Cardiac muscle cell (in vitro differentiated cells and primary cell): ENCODE results near the gene SOX10. TPM values are rescaled to one million over a fixed set of nuclear protein-coding genes. Genes with fewer than 3 reads are reported as not detected.

Experiments used
- DNase-seq, 2 donors: peaks; one replicate each; pipeline versions ENCODE4 v3.0.0 to v3.0.0-alpha.2; 2010 to 2017; ENCODE audit warnings: low read depth in 1 of 2, low spot score in 1 of 2
- H3K27ac ChIP-seq: fragments of 200-600 bp; sonication (generic); 2 replicates; pipeline ENCODE4 v1.5.1; 2016
- H3K27me3 ChIP-seq: fragments of 200-600 bp; sonication (generic); 2 replicates; pipeline ENCODE4 v1.6.0; 2016; ENCODE audit warnings: control low read depth
- H3K36me3 ChIP-seq: fragments of 200-600 bp; sonication (generic); 2 replicates; pipeline ENCODE4 v1.5.1; 2016; ENCODE audit warnings: control low read depth
- H3K4me1 ChIP-seq: fragments of 200-600 bp; sonication (generic); 2 replicates; pipeline ENCODE4 v1.8.1; 2017; ENCODE audit warnings: low read depth, mild to moderate bottlenecking, mixed run types
- H3K4me3 ChIP-seq: fragments of 200-600 bp; sonication (generic); 2 replicates; pipeline ENCODE4 v1.5.1; 2016; ENCODE audit warnings: mild to moderate bottlenecking
- H3K9me3 ChIP-seq: fragments of 200-600 bp; sonication (generic); 2 replicates; pipeline ENCODE4 v1.5.1; 2017; ENCODE audit warnings: low read depth, mild to moderate bottlenecking, control low read depth
- polyA plus RNA-seq: library from polyadenylated mRNA; unstranded; fragments of >200 nt; fragmentation: Nextera tagmentation; extraction: Ambion mirVana; gene quantifications from 2 replicates; pipeline ENCODE4 v1.2.1, GENCODE V29; 2016
- total RNA-seq: library from RNA; depleted of rRNA; stranded (reverse); fragments of >200 nt; gene quantifications from 2 replicates; pipeline ENCODE4 v1.2.3, GENCODE V29; 2016
- TF ChIP-seq, protein P1 (sequence below): IDR thresholded peaks from 2 replicates; pipeline ENCODE4 v1.5.1; 2012; ENCODE audit warnings: low read depth, mild to moderate bottlenecking, low read length

The SOX10 gene
- total and polyA plus RNA-seq, 2 experiments from 2014 or later, result 0.03 TPM; not detected in 1

DNA sequence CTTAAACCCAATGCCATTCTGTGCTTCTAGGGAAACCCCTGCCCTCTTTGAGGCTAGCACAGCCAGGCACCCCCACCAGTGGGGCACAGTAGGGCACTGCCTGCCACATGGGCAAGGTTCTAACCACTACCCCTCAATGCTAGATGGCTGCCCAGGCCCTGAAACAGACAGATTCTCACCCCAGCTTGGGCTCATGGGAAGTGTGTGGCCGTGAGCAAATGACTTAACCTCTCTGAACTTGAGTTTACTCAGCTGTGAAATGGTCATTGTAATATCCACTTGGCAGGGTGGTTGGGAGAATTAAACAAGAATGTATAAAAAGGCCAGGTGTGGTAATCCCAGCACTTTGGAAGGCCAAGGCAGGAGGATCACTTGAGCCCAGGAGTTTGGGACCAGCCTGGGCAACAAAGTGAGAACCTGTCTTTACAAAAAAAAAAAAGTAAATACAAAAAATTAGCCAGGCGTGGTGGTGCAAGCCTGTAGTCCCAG lies 53.4 kb downstream of the SOX10 start:
- Histone ChIP-seq H3K4me1 (peaks cover 5% of the 10 kb centered on the region), H3K27me3 (no peaks in the 10 kb centered on the region), H3K27ac (no peak overlapping the region), H3K9me3 (no peaks in the 10 kb centered on the region), H3K4me3 (no peak overlapping the region), H3K36me3 (peaks cover 8% of the 10 kb centered on the region)
- DNase-seq, result no peak
- TF ChIP-seq, protein P1, sequence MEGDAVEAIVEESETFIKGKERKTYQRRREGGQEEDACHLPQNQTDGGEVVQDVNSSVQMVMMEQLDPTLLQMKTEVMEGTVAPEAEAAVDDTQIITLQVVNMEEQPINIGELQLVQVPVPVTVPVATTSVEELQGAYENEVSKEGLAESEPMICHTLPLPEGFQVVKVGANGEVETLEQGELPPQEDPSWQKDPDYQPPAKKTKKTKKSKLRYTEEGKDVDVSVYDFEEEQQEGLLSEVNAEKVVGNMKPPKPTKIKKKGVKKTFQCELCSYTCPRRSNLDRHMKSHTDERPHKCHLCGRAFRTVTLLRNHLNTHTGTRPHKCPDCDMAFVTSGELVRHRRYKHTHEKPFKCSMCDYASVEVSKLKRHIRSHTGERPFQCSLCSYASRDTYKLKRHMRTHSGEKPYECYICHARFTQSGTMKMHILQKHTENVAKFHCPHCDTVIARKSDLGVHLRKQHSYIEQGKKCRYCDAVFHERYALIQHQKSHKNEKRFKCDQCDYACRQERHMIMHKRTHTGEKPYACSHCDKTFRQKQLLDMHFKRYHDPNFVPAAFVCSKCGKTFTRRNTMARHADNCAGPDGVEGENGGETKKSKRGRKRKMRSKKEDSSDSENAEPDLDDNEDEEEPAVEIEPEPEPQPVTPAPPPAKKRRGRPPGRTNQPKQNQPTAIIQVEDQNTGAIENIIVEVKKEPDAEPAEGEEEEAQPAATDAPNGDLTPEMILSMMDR, result no peak

DNA sequence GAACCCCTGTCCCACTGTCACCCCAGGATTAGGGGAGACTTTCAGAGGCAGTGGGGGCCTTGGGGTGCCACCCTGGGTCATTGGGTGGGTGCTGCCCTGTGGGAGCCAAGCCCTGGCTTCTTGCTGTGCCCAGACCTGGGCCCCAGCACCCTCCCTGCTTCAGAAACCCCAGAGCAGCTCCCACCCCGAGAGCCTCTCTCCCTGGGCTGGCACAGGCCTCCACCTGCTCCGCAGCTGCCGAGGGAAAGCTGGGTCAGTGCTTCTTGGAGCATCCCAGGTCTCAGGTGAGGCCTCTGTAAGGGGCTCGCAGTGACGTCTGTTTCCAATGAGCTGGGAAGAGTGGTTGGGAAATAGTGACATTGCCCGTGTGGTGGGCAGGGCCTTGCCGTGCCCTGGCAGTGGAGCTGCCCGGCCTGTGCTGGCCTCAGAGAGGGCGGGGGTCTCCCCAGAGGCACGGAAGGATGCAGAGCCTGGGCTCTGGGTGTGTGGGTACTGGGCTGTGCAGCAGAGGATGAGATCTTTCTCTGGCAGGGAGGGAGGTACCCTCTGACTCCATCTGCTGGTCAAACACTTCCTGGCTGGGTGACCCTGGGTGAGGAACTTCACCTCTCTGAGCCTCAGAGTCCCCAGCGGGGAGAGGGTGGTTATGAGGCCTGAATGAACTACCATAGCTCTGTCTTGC lies 53.9 kb downstream of the SOX10 start:
- peaks cover 5% of the 10 kb centered on the region for H3K4me1 ChIP-seq
- peak in 1 of 2 donors; percentile 29 for DNase-seq
- H3K27me3 ChIP-seq, result no peaks in the 10 kb centered on the region
- H3K36me3 ChIP-seq, result peaks cover 12% of the 10 kb centered on the region
- H3K9me3 ChIP-seq, result no peaks in the 10 kb centered on the region
- H3K4me3 ChIP-seq, result no peak overlapping the region
- no peak overlapping the region for H3K27ac ChIP-seq
- TF ChIP-seq, protein P1, result peak; percentile 53

DNA sequence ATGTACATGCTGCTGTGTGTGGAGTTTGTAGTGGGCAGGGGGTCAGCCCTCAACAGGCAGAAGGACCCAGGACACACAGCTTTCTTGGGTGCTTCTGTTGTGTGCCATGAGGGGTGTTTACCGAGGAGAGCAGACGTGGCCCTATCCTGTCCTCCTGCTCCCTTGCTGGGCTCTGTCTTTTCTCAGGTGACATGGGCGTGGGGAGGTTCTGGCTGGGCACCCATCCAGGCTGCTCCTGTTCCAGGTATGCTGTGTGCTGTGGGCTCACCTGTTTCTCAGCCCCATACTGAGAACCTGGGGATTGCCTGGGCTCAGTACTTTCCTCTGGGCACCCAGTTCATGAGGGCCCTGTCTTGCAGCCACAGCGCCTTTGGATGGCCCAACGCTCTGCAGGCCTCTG lies 55.0 kb downstream of the SOX10 start:
- H3K36me3 ChIP-seq, result peaks cover 12% of the 10 kb centered on the region
- no peaks in the 10 kb centered on the region for H3K9me3 ChIP-seq

DNA sequence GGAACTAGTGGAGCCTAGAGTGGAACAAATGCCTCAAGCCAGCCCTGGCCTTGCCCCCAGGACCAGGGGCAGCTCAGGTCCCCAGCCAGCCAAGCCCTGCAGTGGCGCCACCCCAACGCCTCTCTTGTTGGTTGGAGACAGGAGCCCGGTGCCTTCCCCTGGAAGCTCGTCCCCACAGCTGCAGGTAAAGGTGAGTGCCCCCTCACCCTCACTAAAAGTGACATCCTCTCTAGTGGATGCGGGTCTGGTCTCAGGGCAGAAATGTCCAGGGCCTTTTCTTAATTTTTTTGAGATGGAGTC lies 56.8 kb downstream of the SOX10 start:
- Histone ChIP-seq H3K4me1 (peaks cover 5% of the 10 kb centered on the region), H3K36me3 (peaks cover 15% of the 10 kb centered on the region), H3K27me3 (no peaks in the 10 kb centered on the region), H3K27ac (no peak overlapping the region), H3K4me3 (no peak overlapping the region), H3K9me3 (no peaks in the 10 kb centered on the region)
- DNase-seq, result no peak
- TF ChIP-seq, protein P1, result no peak

More for the DNA sequence above, 55.0 kb downstream of the SOX10 start:
- TF ChIP-seq, protein P1, result no peak
- Histone ChIP-seq H3K4me3 (no peak overlapping the region), H3K27me3 (no peaks in the 10 kb centered on the region), H3K4me1 (peaks cover 5% of the 10 kb centered on the region), H3K27ac (no peak overlapping the region)
- DNase-seq, result no peak

DNA sequence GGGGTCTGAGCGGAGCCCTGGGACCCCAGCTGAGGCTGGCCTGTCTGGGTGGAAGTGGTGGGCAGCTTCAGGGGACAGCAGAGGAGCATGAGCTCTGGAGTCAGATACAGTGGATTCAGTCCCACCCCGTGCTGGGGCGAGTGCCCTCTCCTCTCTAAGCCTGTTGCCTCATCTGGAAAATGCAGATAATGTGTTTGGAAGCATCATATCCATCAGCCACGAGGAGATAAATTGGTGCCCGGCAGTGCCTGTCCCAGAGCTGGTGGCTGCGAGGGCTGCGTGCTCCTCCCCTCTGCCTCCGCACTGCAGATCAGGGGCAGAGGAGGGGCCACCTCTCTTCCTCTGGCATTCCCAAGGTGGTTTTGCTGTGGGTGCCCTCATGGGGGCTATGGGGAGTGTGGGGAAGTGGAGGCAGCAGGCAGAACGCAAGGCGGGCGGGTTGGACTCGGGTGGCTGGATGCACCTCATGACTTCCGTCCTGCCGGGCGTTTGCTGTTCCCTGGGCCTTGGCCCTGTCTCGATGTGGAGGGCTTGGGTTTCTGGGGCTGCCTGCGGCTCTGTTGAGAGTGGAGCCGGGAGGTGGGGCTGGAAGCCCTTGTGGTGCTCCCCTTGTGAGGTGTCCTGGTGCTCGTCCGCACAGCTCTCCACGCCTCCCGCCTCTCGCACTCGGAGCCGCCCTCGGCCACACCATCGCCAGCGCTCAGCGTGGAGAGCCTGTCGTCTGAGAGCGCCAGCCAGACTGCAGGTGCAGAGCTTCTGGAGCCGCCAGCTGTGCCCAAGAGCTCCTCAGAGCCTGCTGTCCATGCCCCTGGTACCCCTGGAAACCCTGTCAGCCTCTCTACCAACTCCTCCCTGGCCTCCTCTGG lies 57.4 kb downstream of the SOX10 start:
- Histone ChIP-seq H3K27me3 (no peaks in the 10 kb centered on the region), H3K4me3 (no peak overlapping the region), H3K9me3 (no peaks in the 10 kb centered on the region), H3K36me3 (peaks cover 15% of the 10 kb centered on the region), H3K27ac (no peak overlapping the region), H3K4me1 (peaks cover 5% of the 10 kb centered on the region)
- no peak for DNase-seq
- TF ChIP-seq, protein P1, result no peak
